HuH-7 (cell line): ENCODE results near the gene APCDD1L.

Experiments
- DNase-seq: peaks from one replicate; pipeline ENCODE4 v3.0.0; 2011; ENCODE audit warnings: low spot score

The APCDD1L gene

GRCh38 chr20:58515233-58516212 is at the start of gene APCDD1L:
Gene APCDD1L (minus strand): TSS chr20:58515399. CDS start chr20:58514707, 692 bp downstream.
- no peak for DNase-seq

- no peak for DNase-seq
Observed at GRCh38 chr20:58559368-58559729, 44.1 kb upstream of the APCDD1L start.

GRCh38 chr20:58558486-58559367 is 43.5 kb upstream of the APCDD1L start:
- DNase-seq: no peak

GRCh38 chr20:58557733-58558342 is 42.6 kb upstream of the APCDD1L start:
- no peak for DNase-seq

- no peak for DNase-seq
Observed at GRCh38 chr20:58556961-58557360, 41.8 kb upstream of the APCDD1L start.

GRCh38 chr20:58555078-58555765 is 40.0 kb upstream of the APCDD1L start:
- no peak for DNase-seq

- DNase-seq: no peak
Observed at GRCh38 chr20:58554541-58554940, 39.3 kb upstream of the APCDD1L start.

- no peak for DNase-seq
Observed at GRCh38 chr20:58553841-58554240, 38.6 kb upstream of the APCDD1L start.

GRCh38 chr20:58553166-58553696 is 38.0 kb upstream of the APCDD1L start:
- no peak for DNase-seq

- DNase-seq: no peak
Observed at GRCh38 chr20:58552366-58552934, 37.3 kb upstream of the APCDD1L start.

GRCh38 chr20:58551631-58552030 is 36.4 kb upstream of the APCDD1L start:
- DNase-seq: no peak

- no peak for DNase-seq
Observed at GRCh38 chr20:58550275-58551059, 35.3 kb upstream of the APCDD1L start.

GRCh38 chr20:58549231-58550209 is 34.3 kb upstream of the APCDD1L start:
- DNase-seq: no peak

GRCh38 chr20:58547623-58548475 is 32.6 kb upstream of the APCDD1L start:
- DNase-seq: no peak

- no peak for DNase-seq
Observed at GRCh38 chr20:58546756-58547622, 31.8 kb upstream of the APCDD1L start.

- DNase-seq: no peak
Observed at GRCh38 chr20:58546416-58546711, 31.2 kb upstream of the APCDD1L start.
